ENCODE measurements around the gene ALK. TPM values are rescaled to one million over a fixed set of nuclear protein-coding genes. Genes with fewer than 3 reads are reported as not detected.

ALK gene
- total and polyA plus RNA-seq, 10 of the 15 experiments (the other 5 are each of a cell fraction or from before 2014, with no cell fraction given) = 0.11 TPM; not detected in 9

DNA sequence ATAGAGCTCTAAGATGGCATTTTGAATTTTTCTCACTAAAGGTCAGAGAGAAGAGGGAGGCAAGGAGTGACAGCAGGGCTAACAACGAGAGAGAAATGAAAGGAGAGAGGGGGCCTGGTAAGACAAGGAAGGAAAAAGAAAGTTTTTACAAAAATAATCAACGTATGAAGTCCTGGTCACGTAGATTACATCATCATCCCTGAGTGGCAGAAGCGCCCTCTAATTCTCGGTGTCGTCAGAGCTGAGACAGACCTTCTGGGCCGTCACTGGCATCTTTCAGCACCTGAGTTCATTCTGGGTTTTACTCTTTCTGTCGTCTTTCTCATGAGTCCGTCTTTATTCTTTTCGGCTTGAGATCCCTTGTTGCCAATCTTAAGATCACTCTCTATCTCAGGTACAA is 329.8 kb downstream of the ALK start:
- intact Hi-C loops (cut with micrococcal nuclease; ENCODE audit: unreplicated experiment) (no loop called here), in situ Hi-C loops (cut with MboI) (no loop called here)
- RAD21 ChIA-PET (ENCODE audit: unreplicated experiment) = no interaction called here
- SMC1A ChIA-PET (ENCODE audit: uncharacterized antibody, unreplicated experiment) = no interaction called here
- no peaks in the 10 kb centered on the region; the same call in 1 of the 2 replicates for H3K4me1 ChIP-seq (ENCODE audit: control insufficient read depth, insufficient read depth, low read length)
- H3K4me2 ChIP-seq (ENCODE audit: control insufficient read depth, insufficient read depth) = no peak overlapping the region
- CTCF ChIA-PET = no interaction called here
- no peak overlapping the region for H3K27ac ChIP-seq (ENCODE audit: control insufficient read depth, insufficient read depth)
- no peak overlapping the region for H2AFZ ChIP-seq (ENCODE audit: control insufficient read depth, low read depth, low read length)
- no peak for ATAC-seq
- H3K4me3 ChIP-seq = no peak overlapping the region
- no peaks in the 10 kb centered on the region for H3K9me3 ChIP-seq (replicated peaks; ENCODE audit: control insufficient read depth, insufficient read depth, low read length)
- H3K27me3 ChIP-seq (replicated peaks in 1 of 2; ENCODE audit: control insufficient read depth in 2 of 2, insufficient read depth in 2 of 2, low read length in 1 of 2) = no peaks in the 10 kb centered on the region
- POLR2A ChIA-PET = no interaction called here
- no peaks in the 10 kb centered on the region for H3K36me3 ChIP-seq (ENCODE audit: control insufficient read depth in 2 of 2, insufficient read depth in 2 of 2, low read length in 1 of 2)
- no peaks in the 10 kb centered on the region for H3K79me2 ChIP-seq (ENCODE audit: control insufficient read depth, insufficient read depth, low read length)
- no peaks in the 10 kb centered on the region; the same call in 1 of the 2 replicates for H4K20me1 ChIP-seq (ENCODE audit: control insufficient read depth, insufficient read depth)
- DNase-seq (ENCODE audit: low read depth, low spot score) = no peak
- FAIRE-seq = no peak
- no peak overlapping the region for H3K9ac ChIP-seq (ENCODE audit: control insufficient read depth, insufficient read depth, low read length)
- no TSS peak for BruUV-seq (replicated peaks)
- 55% methylated on average over 10 of the region's 10 CpGs for WGBS (ENCODE audit: insufficient coverage, insufficient replicate concordance, low lambda C conversion rate, missing lambda C conversion rate)
- TF ChIP-seq NR2F1 (conservative IDR thresholded peaks at IDR 0.05) = no peak
- no peak for TF ChIP-seq IKZF2 (IDR thresholded peaks at IDR 0.05)
- no peak for TF ChIP-seq FOXM1 (IDR thresholded peaks at IDR 0.05; ENCODE audit: low read depth, low read length)
- TF ChIP-seq POLR2A (IDR thresholded peaks at IDR 0.05; ENCODE audit: low read depth, low read length) = no peak
- TF ChIP-seq, protein P1, sequence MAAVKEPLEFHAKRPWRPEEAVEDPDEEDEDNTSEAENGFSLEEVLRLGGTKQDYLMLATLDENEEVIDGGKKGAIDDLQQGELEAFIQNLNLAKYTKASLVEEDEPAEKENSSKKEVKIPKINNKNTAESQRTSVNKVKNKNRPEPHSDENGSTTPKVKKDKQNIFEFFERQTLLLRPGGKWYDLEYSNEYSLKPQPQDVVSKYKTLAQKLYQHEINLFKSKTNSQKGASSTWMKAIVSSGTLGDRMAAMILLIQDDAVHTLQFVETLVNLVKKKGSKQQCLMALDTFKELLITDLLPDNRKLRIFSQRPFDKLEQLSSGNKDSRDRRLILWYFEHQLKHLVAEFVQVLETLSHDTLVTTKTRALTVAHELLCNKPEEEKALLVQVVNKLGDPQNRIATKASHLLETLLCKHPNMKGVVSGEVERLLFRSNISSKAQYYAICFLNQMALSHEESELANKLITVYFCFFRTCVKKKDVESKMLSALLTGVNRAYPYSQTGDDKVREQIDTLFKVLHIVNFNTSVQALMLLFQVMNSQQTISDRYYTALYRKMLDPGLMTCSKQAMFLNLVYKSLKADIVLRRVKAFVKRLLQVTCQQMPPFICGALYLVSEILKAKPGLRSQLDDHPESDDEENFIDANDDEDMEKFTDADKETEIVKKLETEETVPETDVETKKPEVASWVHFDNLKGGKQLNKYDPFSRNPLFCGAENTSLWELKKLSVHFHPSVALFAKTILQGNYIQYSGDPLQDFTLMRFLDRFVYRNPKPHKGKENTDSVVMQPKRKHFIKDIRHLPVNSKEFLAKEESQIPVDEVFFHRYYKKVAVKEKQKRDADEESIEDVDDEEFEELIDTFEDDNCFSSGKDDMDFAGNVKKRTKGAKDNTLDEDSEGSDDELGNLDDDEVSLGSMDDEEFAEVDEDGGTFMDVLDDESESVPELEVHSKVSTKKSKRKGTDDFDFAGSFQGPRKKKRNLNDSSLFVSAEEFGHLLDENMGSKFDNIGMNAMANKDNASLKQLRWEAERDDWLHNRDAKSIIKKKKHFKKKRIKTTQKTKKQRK (IDR thresholded peaks at IDR 0.05; ENCODE audit: low read depth, low read length) = no peak
- TF ChIP-seq, protein P2, sequence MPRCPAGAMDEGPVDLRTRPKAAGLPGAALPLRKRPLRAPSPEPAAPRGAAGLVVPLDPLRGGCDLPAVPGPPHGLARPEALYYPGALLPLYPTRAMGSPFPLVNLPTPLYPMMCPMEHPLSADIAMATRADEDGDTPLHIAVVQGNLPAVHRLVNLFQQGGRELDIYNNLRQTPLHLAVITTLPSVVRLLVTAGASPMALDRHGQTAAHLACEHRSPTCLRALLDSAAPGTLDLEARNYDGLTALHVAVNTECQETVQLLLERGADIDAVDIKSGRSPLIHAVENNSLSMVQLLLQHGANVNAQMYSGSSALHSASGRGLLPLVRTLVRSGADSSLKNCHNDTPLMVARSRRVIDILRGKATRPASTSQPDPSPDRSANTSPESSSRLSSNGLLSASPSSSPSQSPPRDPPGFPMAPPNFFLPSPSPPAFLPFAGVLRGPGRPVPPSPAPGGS (IDR thresholded peaks at IDR 0.05; ENCODE audit: borderline replicate concordance, insufficient read depth, low read depth, low read length, poor library complexity, severe bottlenecking) = no peak
- TF ChIP-seq, protein P3, sequence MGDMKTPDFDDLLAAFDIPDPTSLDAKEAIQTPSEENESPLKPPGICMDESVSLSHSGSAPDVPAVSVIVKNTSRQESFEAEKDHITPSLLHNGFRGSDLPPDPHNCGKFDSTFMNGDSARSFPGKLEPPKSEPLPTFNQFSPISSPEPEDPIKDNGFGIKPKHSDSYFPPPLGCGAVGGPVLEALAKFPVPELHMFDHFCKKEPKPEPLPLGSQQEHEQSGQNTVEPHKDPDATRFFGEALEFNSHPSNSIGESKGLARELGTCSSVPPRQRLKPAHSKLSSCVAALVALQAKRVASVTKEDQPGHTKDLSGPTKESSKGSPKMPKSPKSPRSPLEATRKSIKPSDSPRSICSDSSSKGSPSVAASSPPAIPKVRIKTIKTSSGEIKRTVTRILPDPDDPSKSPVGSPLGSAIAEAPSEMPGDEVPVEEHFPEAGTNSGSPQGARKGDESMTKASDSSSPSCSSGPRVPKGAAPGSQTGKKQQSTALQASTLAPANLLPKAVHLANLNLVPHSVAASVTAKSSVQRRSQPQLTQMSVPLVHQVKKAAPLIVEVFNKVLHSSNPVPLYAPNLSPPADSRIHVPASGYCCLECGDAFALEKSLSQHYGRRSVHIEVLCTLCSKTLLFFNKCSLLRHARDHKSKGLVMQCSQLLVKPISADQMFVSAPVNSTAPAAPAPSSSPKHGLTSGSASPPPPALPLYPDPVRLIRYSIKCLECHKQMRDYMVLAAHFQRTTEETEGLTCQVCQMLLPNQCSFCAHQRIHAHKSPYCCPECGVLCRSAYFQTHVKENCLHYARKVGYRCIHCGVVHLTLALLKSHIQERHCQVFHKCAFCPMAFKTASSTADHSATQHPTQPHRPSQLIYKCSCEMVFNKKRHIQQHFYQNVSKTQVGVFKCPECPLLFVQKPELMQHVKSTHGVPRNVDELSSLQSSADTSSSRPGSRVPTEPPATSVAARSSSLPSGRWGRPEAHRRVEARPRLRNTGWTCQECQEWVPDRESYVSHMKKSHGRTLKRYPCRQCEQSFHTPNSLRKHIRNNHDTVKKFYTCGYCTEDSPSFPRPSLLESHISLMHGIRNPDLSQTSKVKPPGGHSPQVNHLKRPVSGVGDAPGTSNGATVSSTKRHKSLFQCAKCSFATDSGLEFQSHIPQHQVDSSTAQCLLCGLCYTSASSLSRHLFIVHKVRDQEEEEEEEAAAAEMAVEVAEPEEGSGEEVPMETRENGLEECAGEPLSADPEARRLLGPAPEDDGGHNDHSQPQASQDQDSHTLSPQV (IDR thresholded peaks at IDR 0.05) = no peak
- TF ChIP-seq MEF2A (IDR thresholded peaks at IDR 0.05; ENCODE audit: insufficient read depth, low read depth, low read length) = no peak
- TF ChIP-seq EED (IDR thresholded peaks at IDR 0.05; ENCODE audit: low read depth) = no peak
- TF ChIP-seq, protein P4, sequence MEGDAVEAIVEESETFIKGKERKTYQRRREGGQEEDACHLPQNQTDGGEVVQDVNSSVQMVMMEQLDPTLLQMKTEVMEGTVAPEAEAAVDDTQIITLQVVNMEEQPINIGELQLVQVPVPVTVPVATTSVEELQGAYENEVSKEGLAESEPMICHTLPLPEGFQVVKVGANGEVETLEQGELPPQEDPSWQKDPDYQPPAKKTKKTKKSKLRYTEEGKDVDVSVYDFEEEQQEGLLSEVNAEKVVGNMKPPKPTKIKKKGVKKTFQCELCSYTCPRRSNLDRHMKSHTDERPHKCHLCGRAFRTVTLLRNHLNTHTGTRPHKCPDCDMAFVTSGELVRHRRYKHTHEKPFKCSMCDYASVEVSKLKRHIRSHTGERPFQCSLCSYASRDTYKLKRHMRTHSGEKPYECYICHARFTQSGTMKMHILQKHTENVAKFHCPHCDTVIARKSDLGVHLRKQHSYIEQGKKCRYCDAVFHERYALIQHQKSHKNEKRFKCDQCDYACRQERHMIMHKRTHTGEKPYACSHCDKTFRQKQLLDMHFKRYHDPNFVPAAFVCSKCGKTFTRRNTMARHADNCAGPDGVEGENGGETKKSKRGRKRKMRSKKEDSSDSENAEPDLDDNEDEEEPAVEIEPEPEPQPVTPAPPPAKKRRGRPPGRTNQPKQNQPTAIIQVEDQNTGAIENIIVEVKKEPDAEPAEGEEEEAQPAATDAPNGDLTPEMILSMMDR (IDR thresholded peaks at IDR 0.05 in 2 of 3, conservative IDR thresholded peaks at IDR 0.05 in 1 of 3; ENCODE audit: control insufficient read depth in 2 of 3, extremely low read depth in 1 of 3, insufficient read depth in 1 of 3, low read depth in 3 of 3, low read length in 3 of 3) = no peak
- no peak for TF ChIP-seq ZNF217 (IDR thresholded peaks at IDR 0.05)
- TF ChIP-seq, protein P5, sequence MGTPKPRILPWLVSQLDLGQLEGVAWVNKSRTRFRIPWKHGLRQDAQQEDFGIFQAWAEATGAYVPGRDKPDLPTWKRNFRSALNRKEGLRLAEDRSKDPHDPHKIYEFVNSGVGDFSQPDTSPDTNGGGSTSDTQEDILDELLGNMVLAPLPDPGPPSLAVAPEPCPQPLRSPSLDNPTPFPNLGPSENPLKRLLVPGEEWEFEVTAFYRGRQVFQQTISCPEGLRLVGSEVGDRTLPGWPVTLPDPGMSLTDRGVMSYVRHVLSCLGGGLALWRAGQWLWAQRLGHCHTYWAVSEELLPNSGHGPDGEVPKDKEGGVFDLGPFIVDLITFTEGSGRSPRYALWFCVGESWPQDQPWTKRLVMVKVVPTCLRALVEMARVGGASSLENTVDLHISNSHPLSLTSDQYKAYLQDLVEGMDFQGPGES (IDR thresholded peaks at IDR 0.05) = no peak

Measured in GM12878 (cell line).